Hepatocyte (in vitro differentiated cells): ENCODE measurements around the gene MUC20.

ENCODE experiments used
- CTCF ChIP-seq: fragments of 200-600 bp; sonication (generic); IDR thresholded peaks from 2 replicates; pipeline ENCODE4 v1.5.1; 2016; ENCODE audit warnings: antibody characterized with exemption, mild to moderate bottlenecking; ENCODE audit not compliant: poor library complexity
- EZH2 ChIP-seq: fragments of 200-600 bp; sonication (generic); IDR thresholded peaks from 2 replicates; pipeline ENCODE4 v1.6.1; 2016; ENCODE audit warnings: antibody characterized with exemption, mild to moderate bottlenecking, borderline replicate concordance

GRCh38 chr3:195750797-195751520, 30.2 kb downstream of the MUC20 start:
- TF ChIP-seq CTCF (no peak), EZH2 (no peak)
